Activated naive CD8-positive, alpha-beta T cell treated with anti-CD3 and anti-CD28 coated beads, Interleukin-2, amount 10 ng/mL, durations not matched to agents 7 days and 5 days (primary cell): ENCODE data around the gene SORCS2. TPM values are rescaled to one million over a fixed set of nuclear protein-coding genes. Genes with fewer than 3 reads are reported as not detected.

ENCODE experiments used
- ATAC-seq: fragments of 150-1000 bp; cut with Tn5 transposase; one replicate; pipeline ENCODE4 v1.10.0; 2021; ENCODE audit warnings: low read depth, moderate library complexity
- POLR2A ChIA-PET: fragments of 350-600 bp; sonication (Branson Sonifier 250); formaldehyde crosslinking; loops from one replicate; lab custom pipeline; 2021; ENCODE audit warnings: antibody characterized with exemption; lab: Charles Lee
- DNase-seq: peaks from one replicate; pipeline ENCODE4 v3.0.0; 2021
- H3K27ac Mint-ChIP-seq: one replicate; pipeline ENCODE4 v1.8.0; 2022; ENCODE audit warnings: mild to moderate bottlenecking, mixed read lengths
- H3K27me3 Mint-ChIP-seq: one replicate; pipeline ENCODE4 v1.8.0; 2022; ENCODE audit warnings: mild to moderate bottlenecking, moderate library complexity, mixed read lengths
- H3K36me3 Mint-ChIP-seq: one replicate; pipeline ENCODE4 v1.8.0; 2021; ENCODE audit warnings: mild to moderate bottlenecking, mixed read lengths
- H3K4me1 Mint-ChIP-seq: one replicate; pipeline ENCODE4 v1.8.0; 2021; ENCODE audit warnings: mixed read lengths
- H3K4me3 Mint-ChIP-seq: one replicate; pipeline ENCODE4 v1.8.0; 2022; ENCODE audit warnings: mild to moderate bottlenecking, moderate library complexity, mixed read lengths
- H3K9me3 Mint-ChIP-seq: one replicate; pipeline ENCODE4 v1.8.0; 2021; ENCODE audit warnings: mixed read lengths
- total RNA-seq, 2 experiments: library from RNA; stranded (reverse); gene quantifications; one replicate each; pipeline ENCODE4 v1.2.3, GENCODE V29; 2021

SORCS2 gene
- total RNA-seq, 2 experiments from 2014 or later = not detected

GRCh38 chr4:7777017-7777710 is 584.8 kb downstream of the SORCS2 start:
- Mint-ChIP-seq H3K9me3 (no peaks in the 10 kb centered on the region), H3K36me3 (peaks cover 2% of the 10 kb centered on the region), H3K27ac (no peak overlapping the region), H3K4me3 (no peak overlapping the region), H3K27me3 (peaks cover 2% of the 10 kb centered on the region), H3K4me1 (peaks cover 12% of the 10 kb centered on the region)
- POLR2A ChIA-PET = interaction anchor here (0.5 kb wide), 1 partner anchor 35 kb away, joined by 7 read pairs; no protein-coding TSS in a partner anchor
- DNase-seq (no peak), ATAC-seq (no peak)

GRCh38 chr4:7777871-7778509 is 585.7 kb downstream of the SORCS2 start:
- no peak overlapping the region for H3K27ac Mint-ChIP-seq
- no peaks in the 10 kb centered on the region for H3K9me3 Mint-ChIP-seq
- H3K4me3 Mint-ChIP-seq = no peak overlapping the region
- no peak for ATAC-seq
- no peaks in the 10 kb centered on the region for H3K27me3 Mint-ChIP-seq
- peaks cover 2% of the 10 kb centered on the region for H3K36me3 Mint-ChIP-seq
- DNase-seq = no peak
- POLR2A ChIA-PET = interaction anchor here (0.5 kb wide), 1 partner anchor 34 kb away, joined by 7 read pairs; no protein-coding TSS in a partner anchor
- H3K4me1 Mint-ChIP-seq = peaks cover 12% of the 10 kb centered on the region

- POLR2A ChIA-PET = no interaction called here
- peak overlapping the region; percentile 4 for H3K27ac Mint-ChIP-seq
- ATAC-seq = no peak
- H3K27me3 Mint-ChIP-seq = no peaks in the 10 kb centered on the region
- H3K36me3 Mint-ChIP-seq = peaks cover 2% of the 10 kb centered on the region
- no peaks in the 10 kb centered on the region for H3K9me3 Mint-ChIP-seq
- no peak overlapping the region for H3K4me3 Mint-ChIP-seq
- DNase-seq = no peak
- peaks cover 12% of the 10 kb centered on the region for H3K4me1 Mint-ChIP-seq
Measured at GRCh38 chr4:7778510-7779431, 586.4 kb downstream of the SORCS2 start.

GRCh38 chr4:7779432-7779768 is 587.1 kb downstream of the SORCS2 start:
- Mint-ChIP-seq H3K4me3 (no peak overlapping the region), H3K36me3 (peaks cover 2% of the 10 kb centered on the region)
- POLR2A ChIA-PET = no interaction called here

GRCh38 chr4:7780751-7781348 is 588.5 kb downstream of the SORCS2 start:
- H3K27me3 Mint-ChIP-seq = no peaks in the 10 kb centered on the region
- H3K36me3 Mint-ChIP-seq = peaks cover 2% of the 10 kb centered on the region
- ATAC-seq = no peak
- DNase-seq = no peak
- H3K27ac Mint-ChIP-seq = no peak overlapping the region
- H3K9me3 Mint-ChIP-seq = no peaks in the 10 kb centered on the region
- POLR2A ChIA-PET = no interaction called here
- H3K4me1 Mint-ChIP-seq = peaks cover 12% of the 10 kb centered on the region
- no peak overlapping the region for H3K4me3 Mint-ChIP-seq

More at GRCh38 chr4:7779432-7779768, 587.1 kb downstream of the SORCS2 start:
- no peaks in the 10 kb centered on the region for H3K27me3 Mint-ChIP-seq
- peaks cover 12% of the 10 kb centered on the region for H3K4me1 Mint-ChIP-seq
- H3K9me3 Mint-ChIP-seq = no peaks in the 10 kb centered on the region
- DNase-seq (no peak), ATAC-seq (no peak)
- H3K27ac Mint-ChIP-seq = no peak overlapping the region

GRCh38 chr4:7781366-7781765 is 589.0 kb downstream of the SORCS2 start:
- DNase-seq (no peak), ATAC-seq (no peak)
- peaks cover 12% of the 10 kb centered on the region for H3K4me1 Mint-ChIP-seq
- no peaks in the 10 kb centered on the region for H3K27me3 Mint-ChIP-seq
- H3K9me3 Mint-ChIP-seq = no peaks in the 10 kb centered on the region
- peaks cover 2% of the 10 kb centered on the region for H3K36me3 Mint-ChIP-seq
- no peak overlapping the region for H3K4me3 Mint-ChIP-seq
- H3K27ac Mint-ChIP-seq = no peak overlapping the region
- POLR2A ChIA-PET = no interaction called here

GRCh38 chr4:7781993-7782392 is 589.7 kb downstream of the SORCS2 start:
- no peaks in the 10 kb centered on the region for H3K27me3 Mint-ChIP-seq
- H3K9me3 Mint-ChIP-seq = no peaks in the 10 kb centered on the region
- DNase-seq (no peak), ATAC-seq (no peak)
- peaks cover 12% of the 10 kb centered on the region for H3K4me1 Mint-ChIP-seq
- no peak overlapping the region for H3K27ac Mint-ChIP-seq
- peaks cover 2% of the 10 kb centered on the region for H3K36me3 Mint-ChIP-seq
- no peak overlapping the region for H3K4me3 Mint-ChIP-seq
- POLR2A ChIA-PET = no interaction called here

GRCh38 chr4:7782783-7783182 is 590.4 kb downstream of the SORCS2 start:
- no peaks in the 10 kb centered on the region for H3K9me3 Mint-ChIP-seq
- POLR2A ChIA-PET = no interaction called here
- no peak overlapping the region for H3K27ac Mint-ChIP-seq
- H3K27me3 Mint-ChIP-seq = no peaks in the 10 kb centered on the region
- no peak overlapping the region for H3K4me3 Mint-ChIP-seq
- no peak for DNase-seq
- no peak for ATAC-seq
- peaks cover 2% of the 10 kb centered on the region for H3K36me3 Mint-ChIP-seq
- H3K4me1 Mint-ChIP-seq = peaks cover 12% of the 10 kb centered on the region

GRCh38 chr4:7783541-7783940 is 591.2 kb downstream of the SORCS2 start:
- Mint-ChIP-seq H3K27me3 (no peaks in the 10 kb centered on the region), H3K27ac (no peak overlapping the region)
- POLR2A ChIA-PET = no interaction called here

GRCh38 chr4:7784131-7784870 is 592.0 kb downstream of the SORCS2 start:
- POLR2A ChIA-PET = no interaction called here
- no peak overlapping the region for H3K27ac Mint-ChIP-seq
- H3K36me3 Mint-ChIP-seq = peaks cover 2% of the 10 kb centered on the region
- ATAC-seq (no peak), DNase-seq (no peak)
- peaks cover 12% of the 10 kb centered on the region for H3K4me1 Mint-ChIP-seq
- H3K9me3 Mint-ChIP-seq = no peaks in the 10 kb centered on the region
- no peak overlapping the region for H3K4me3 Mint-ChIP-seq
- H3K27me3 Mint-ChIP-seq = no peaks in the 10 kb centered on the region

More at GRCh38 chr4:7783541-7783940, 591.2 kb downstream of the SORCS2 start:
- Mint-ChIP-seq H3K9me3 (no peaks in the 10 kb centered on the region), H3K4me3 (no peak overlapping the region), H3K36me3 (peaks cover 2% of the 10 kb centered on the region), H3K4me1 (peaks cover 12% of the 10 kb centered on the region)
- ATAC-seq = no peak
- no peak for DNase-seq

- ATAC-seq (no peak), DNase-seq (no peak)
- Mint-ChIP-seq H3K4me1 (peaks cover 9% of the 10 kb centered on the region), H3K27me3 (no peaks in the 10 kb centered on the region), H3K9me3 (no peaks in the 10 kb centered on the region), H3K4me3 (no peak overlapping the region), H3K27ac (no peak overlapping the region), H3K36me3 (no peaks in the 10 kb centered on the region)
- POLR2A ChIA-PET = no interaction called here
Measured at GRCh38 chr4:7785017-7785416, 592.7 kb downstream of the SORCS2 start.

- Mint-ChIP-seq H3K27me3 (no peaks in the 10 kb centered on the region), H3K27ac (no peak overlapping the region), H3K36me3 (no peaks in the 10 kb centered on the region), H3K4me1 (peaks cover 9% of the 10 kb centered on the region), H3K4me3 (no peak overlapping the region), H3K9me3 (no peaks in the 10 kb centered on the region)
- POLR2A ChIA-PET = no interaction called here
- DNase-seq (no peak), ATAC-seq (no peak)
Measured at GRCh38 chr4:7786040-7786439, 593.7 kb downstream of the SORCS2 start.
